BLaER1 (cell line): ENCODE results near the gene WDR90.
A peak's percentile ranks its signal among the peaks of the same experiment; 100 is the strongest.

Source experiments
- H3K27ac ChIP-seq: shearing (Covaris generic); formaldehyde crosslinking; 2 replicates; pipeline ENCODE4 v1.8.1; 2022
- H3K27me3 ChIP-seq: shearing (Covaris generic); formaldehyde crosslinking; 2 replicates; pipeline ENCODE4 v1.8.1; 2022
- H3K36me3 ChIP-seq: shearing (Covaris generic); formaldehyde crosslinking; 2 replicates; pipeline ENCODE4 v1.8.1; 2022
- H3K4me1 ChIP-seq: shearing (Covaris generic); formaldehyde crosslinking; 2 replicates; pipeline ENCODE4 v1.8.1; 2022
- H3K4me2 ChIP-seq: shearing (Covaris generic); formaldehyde crosslinking; 2 replicates; pipeline ENCODE4 v1.8.1; 2022
- H3K4me3 ChIP-seq: shearing (Covaris generic); formaldehyde crosslinking; 2 replicates; pipeline ENCODE4 v1.8.1; 2022
- H3K9ac ChIP-seq: shearing (Covaris generic); formaldehyde crosslinking; 2 replicates; pipeline ENCODE4 v1.8.1; 2022
- H3K9me3 ChIP-seq: shearing (Covaris generic); formaldehyde crosslinking; 2 replicates; pipeline ENCODE4 v1.8.1; 2022
- H4K20me1 ChIP-seq: shearing (Covaris generic); formaldehyde crosslinking; 2 replicates; pipeline ENCODE4 v1.8.1; 2022
- Cebpa-rat ChIP-seq: shearing (Covaris generic); IDR thresholded peaks from 2 replicates; pipeline ENCODE4 v1.8.1; 2022

The WDR90 gene

GRCh38 chr16:648781-649589 is at the start of gene WDR90:
TSS of gene WDR90 (plus strand) at chr16:649365. CDS start at chr16:649417, 52 bp downstream.
- peak within 1 kb of the TSS; percentile 88 for H3K9ac ChIP-seq
- peaks cover 43% of the 10 kb centered on the region for H4K20me1 ChIP-seq
- H3K9me3 ChIP-seq, result no peaks in the 10 kb centered on the region
- no peaks in the 10 kb centered on the region for H3K27me3 ChIP-seq
- peak within 1 kb of the TSS; percentile 91 for H3K4me2 ChIP-seq
- no peak for TF ChIP-seq Cebpa-rat
- H3K4me3 ChIP-seq, result peak within 1 kb of the TSS; percentile 86
- H3K27ac ChIP-seq, result peak within 1 kb of the TSS; percentile 88
- H3K4me1 ChIP-seq, result peaks cover 56% of the 10 kb centered on the region
- peaks cover 43% of the 10 kb centered on the region for H3K36me3 ChIP-seq

- Histone ChIP-seq H3K27ac (no peak overlapping the region), H3K36me3 (peaks cover 52% of the 10 kb centered on the region), H4K20me1 (peaks cover 51% of the 10 kb centered on the region), H3K4me3 (no peak overlapping the region), H3K27me3 (no peaks in the 10 kb centered on the region), H3K4me2 (no peak overlapping the region), H3K4me1 (peaks cover 21% of the 10 kb centered on the region), H3K9ac (no peak overlapping the region), H3K9me3 (peaks cover 30% of the 10 kb centered on the region)
- TF ChIP-seq Cebpa-rat, result no peak
Measured at GRCh38 chr16:600781-601180, 48.4 kb upstream of the WDR90 start.

- Histone ChIP-seq H3K9me3 (peaks cover 50% of the 10 kb centered on the region), H3K4me3 (no peak overlapping the region), H4K20me1 (peaks cover 50% of the 10 kb centered on the region), H3K4me1 (peaks cover 23% of the 10 kb centered on the region), H3K27me3 (no peaks in the 10 kb centered on the region), H3K36me3 (peaks cover 50% of the 10 kb centered on the region), H3K9ac (no peak overlapping the region), H3K4me2 (no peak overlapping the region), H3K27ac (no peak overlapping the region)
- no peak for TF ChIP-seq Cebpa-rat
Measured at GRCh38 chr16:603933-604332, 45.2 kb upstream of the WDR90 start.

GRCh38 chr16:606656-607307 is 42.4 kb upstream of the WDR90 start:
- Histone ChIP-seq H3K9ac (no peak overlapping the region), H3K4me2 (no peak overlapping the region), H3K27me3 (no peaks in the 10 kb centered on the region), H3K9me3 (peaks cover 50% of the 10 kb centered on the region), H3K4me1 (peaks cover 35% of the 10 kb centered on the region), H3K4me3 (no peak overlapping the region), H3K36me3 (peaks cover 35% of the 10 kb centered on the region), H3K27ac (no peak overlapping the region), H4K20me1 (peaks cover 56% of the 10 kb centered on the region)
- TF ChIP-seq Cebpa-rat, result no peak

GRCh38 chr16:608019-608418 is 41.1 kb upstream of the WDR90 start:
- Histone ChIP-seq H3K36me3 (peaks cover 36% of the 10 kb centered on the region), H3K4me3 (no peak overlapping the region), H3K4me1 (peaks cover 35% of the 10 kb centered on the region), H4K20me1 (peaks cover 45% of the 10 kb centered on the region), H3K4me2 (no peak overlapping the region), H3K9me3 (peaks cover 51% of the 10 kb centered on the region), H3K27ac (no peak overlapping the region), H3K27me3 (no peaks in the 10 kb centered on the region), H3K9ac (no peak overlapping the region)
- TF ChIP-seq Cebpa-rat, result no peak

- TF ChIP-seq Cebpa-rat, result no peak
- H3K36me3 ChIP-seq, result peaks cover 47% of the 10 kb centered on the region
- peaks cover 46% of the 10 kb centered on the region for H3K4me1 ChIP-seq
- H3K4me3 ChIP-seq, result no peak overlapping the region
- H3K4me2 ChIP-seq, result peak overlapping the region; percentile 70
- H3K27me3 ChIP-seq, result no peaks in the 10 kb centered on the region
- peak overlapping the region; percentile 53; the same call in 1 of the 2 replicates for H3K9ac ChIP-seq
- peaks cover 37% of the 10 kb centered on the region for H4K20me1 ChIP-seq
- peak overlapping the region; percentile 50 for H3K27ac ChIP-seq
- H3K9me3 ChIP-seq, result peaks cover 54% of the 10 kb centered on the region
Measured at GRCh38 chr16:609316-609715, 39.8 kb upstream of the WDR90 start.

- Histone ChIP-seq H3K4me1 (peaks cover 53% of the 10 kb centered on the region), H3K4me3 (no peak overlapping the region), H3K9ac (peak overlapping the region; percentile 53), H3K36me3 (peaks cover 40% of the 10 kb centered on the region), H3K27ac (peak overlapping the region; percentile 50), H3K27me3 (no peaks in the 10 kb centered on the region), H4K20me1 (peaks cover 42% of the 10 kb centered on the region), H3K9me3 (peaks cover 48% of the 10 kb centered on the region), H3K4me2 (peak overlapping the region; percentile 70)
- no peak for TF ChIP-seq Cebpa-rat
Measured at GRCh38 chr16:609984-610383, 39.2 kb upstream of the WDR90 start.

- peak overlapping the region; percentile 70 for H3K4me2 ChIP-seq
- peaks cover 50% of the 10 kb centered on the region for H4K20me1 ChIP-seq
- peaks cover 32% of the 10 kb centered on the region for H3K36me3 ChIP-seq
- peak overlapping the region; percentile 50 for H3K27ac ChIP-seq
- TF ChIP-seq Cebpa-rat, result no peak
- H3K9ac ChIP-seq, result peak overlapping the region; percentile 53
- H3K9me3 ChIP-seq, result peaks cover 40% of the 10 kb centered on the region
- no peaks in the 10 kb centered on the region for H3K27me3 ChIP-seq
- H3K4me1 ChIP-seq, result peaks cover 61% of the 10 kb centered on the region
- no peak overlapping the region for H3K4me3 ChIP-seq
Measured at GRCh38 chr16:610513-611381, 38.4 kb upstream of the WDR90 start.

- Histone ChIP-seq H3K27ac (no peak overlapping the region), H3K9me3 (peaks cover 17% of the 10 kb centered on the region), H3K9ac (no peak overlapping the region), H3K36me3 (peaks cover 28% of the 10 kb centered on the region), H3K27me3 (no peaks in the 10 kb centered on the region), H4K20me1 (peaks cover 56% of the 10 kb centered on the region), H3K4me2 (peak overlapping the region; percentile 65), H3K4me3 (no peak overlapping the region), H3K4me1 (peaks cover 45% of the 10 kb centered on the region)
- TF ChIP-seq Cebpa-rat, result no peak
Measured at GRCh38 chr16:615122-615521, 34.0 kb upstream of the WDR90 start.
